GM12878 (cell line): ENCODE results near the gene SELE. TPM values are rescaled to one million over a fixed set of nuclear protein-coding genes. Genes with fewer than 3 reads are reported as not detected.
A peak's percentile ranks its signal among the peaks of the same experiment; 100 is the strongest.

ENCODE experiments used
- ATAC-seq: fragments of 200-7000 bp; cut with Tn5 transposase; 3 replicates; pipeline ENCODE4 v1.9.1; 2020; ENCODE audit warnings: mild to moderate bottlenecking, moderate library complexity
- BruUV-seq: library from RNA; stranded (reverse); fragments of 400-500 nt; replicated peaks from 2 replicates; lab custom pipeline; 2021; lab: Mats Ljungman, UMichigan
- CTCF ChIA-PET: fragments of 300-600 bp; sonication (Branson Sonifier 250); formaldehyde crosslinking; extraction: SDS; loops from one replicate; lab custom pipeline; 2021; ENCODE audit warnings: inconsistent platforms; lab: Yijun Ruan, JAX
- POLR2A ChIA-PET: fragments of 350-600 bp; formaldehyde crosslinking; extraction: SDS; loops from one replicate; lab custom pipeline; 2021; ENCODE audit warnings: inconsistent platforms; lab: Charles Lee
- RAD21 ChIA-PET: fragments of 300-600 bp; sonication (Branson Sonifier 250); formaldehyde crosslinking; loops from one replicate; lab custom pipeline; 2023; ENCODE audit warnings: antibody characterized with exemption; ENCODE audit not compliant: unreplicated experiment; lab: Charles Lee
- SMC1A ChIA-PET: fragments of 300-600 bp; sonication (Branson Sonifier 250); formaldehyde crosslinking; loops from one replicate; lab custom pipeline; 2023; ENCODE audit not compliant: unreplicated experiment, uncharacterized antibody; lab: Charles Lee
- DNase-seq: peaks from one replicate; pipeline ENCODE4 v3.0.0-alpha.2; 2011; ENCODE audit warnings: low read depth, low spot score
- FAIRE-seq: peaks from 3 replicates; lab custom pipeline; 2011; peaks lifted over from hg19 to GRCh38; lab: Jason Lieb, UNC
- H2AFZ ChIP-seq: 2 replicates; pipeline ENCODE4 v1.6.0; 2011; ENCODE audit warnings: low read depth, low read length, control low read depth; ENCODE audit not compliant: control insufficient read depth
- H3K27ac ChIP-seq: 2 replicates; pipeline ENCODE4 v1.5.1; 2011; ENCODE audit warnings: control low read depth; ENCODE audit not compliant: control insufficient read depth, insufficient read depth
- H3K27me3 ChIP-seq, 2 experiments: replicated peaks in 1 of 2; 2 replicates each; pipeline versions ENCODE4 v1.6.0 to v1.6.1; 2011; ENCODE audit warnings: low read length in 1 of 2; ENCODE audit not compliant: control insufficient read depth in 2 of 2, insufficient read depth in 2 of 2
- H3K36me3 ChIP-seq, 2 experiments: 2 replicates each; pipeline ENCODE4 v1.5.1; 2011; ENCODE audit warnings: low read length in 1 of 2; ENCODE audit not compliant: control insufficient read depth in 2 of 2, insufficient read depth in 2 of 2
- H3K4me1 ChIP-seq: 2 replicates; pipeline ENCODE4 v1.6.1; 2011; ENCODE audit warnings: mild to moderate bottlenecking, low read length, moderate library complexity, mixed read lengths; ENCODE audit not compliant: control insufficient read depth, insufficient read depth
- H3K4me2 ChIP-seq: 2 replicates; pipeline ENCODE4 v1.6.0; 2011; ENCODE audit warnings: control low read depth; ENCODE audit not compliant: control insufficient read depth, insufficient read depth
- H3K4me3 ChIP-seq: fragments of 200-600 bp; sonication (generic); 2 replicates; pipeline ENCODE4 v1.5.1; 2016
- H3K79me2 ChIP-seq: 2 replicates; pipeline ENCODE4 v1.6.0; 2011; ENCODE audit warnings: low read length; ENCODE audit not compliant: control insufficient read depth, insufficient read depth
- H3K9ac ChIP-seq: 2 replicates; pipeline ENCODE4 v1.8.0; 2011; ENCODE audit warnings: low read length, control low read depth, mixed read lengths; ENCODE audit not compliant: control insufficient read depth, insufficient read depth
- H3K9me3 ChIP-seq: replicated peaks from 3 replicates; pipeline ENCODE4 v1.5.1; 2011; ENCODE audit warnings: mild to moderate bottlenecking, low read length; ENCODE audit not compliant: control insufficient read depth, insufficient read depth
- H4K20me1 ChIP-seq: 2 replicates; pipeline ENCODE4 v1.6.0; 2011; ENCODE audit not compliant: control insufficient read depth, insufficient read depth
- ELK1 ChIP-seq: IDR thresholded peaks from 2 replicates; pipeline ENCODE4 v1.6.1; 2012; ENCODE audit warnings: low read depth, low read length, improper control_type of control experiment
- FOXM1 ChIP-seq: IDR thresholded peaks from 2 replicates; pipeline ENCODE4 v1.6.1; 2012; ENCODE audit warnings: low read depth, mild to moderate bottlenecking, inconsistent platforms, low read length, moderate library complexity
- MEF2B ChIP-seq: fragments of 450-650 bp; IDR thresholded peaks from 2 replicates; pipeline ENCODE4 v1.6.1; 2018; ENCODE audit warnings: mild to moderate bottlenecking, moderate library complexity; ENCODE audit not compliant: partially characterized antibody, poor library complexity, severe bottlenecking
- SMAD1 ChIP-seq: fragments of 450-650 bp; IDR thresholded peaks from 2 replicates; pipeline ENCODE4 v1.6.1; 2018; ENCODE audit warnings: mild to moderate bottlenecking, low read depth; ENCODE audit not compliant: partially characterized antibody
- WGBS: methylation state at CpG from one replicate; pipeline ENCODE4 v1.1.6; 2016; ENCODE audit warnings: low lambda C conversion rate; ENCODE audit not compliant: insufficient replicate concordance, insufficient coverage; ENCODE audit errors: missing lambda C conversion rate; 5-methylcytosine and 5-hydroxymethylcytosine counted together
- in situ Hi-C: fragments of 300-500 bp; cut with MboI; formaldehyde crosslinking; loops from 9 replicates; pipeline ENCODE4 v1.14.3; 2018; ENCODE audit warnings: mixed read lengths
- intact Hi-C: fragments of 100-400 bp; cut with micrococcal nuclease; formaldehyde crosslinking; loops from one replicate; pipeline ENCODE4 v1.14.2; 2022; ENCODE audit not compliant: unreplicated experiment
- polyA plus RNA-seq, 11 experiments: library from polyadenylated mRNA; depleted of rRNA in 4 of 11; unstranded in 6 of 11; stranded (reverse) in 5 of 11; fragments of >200 nt; fragmentation: Nextera tagmentation in 4 of 11; fragmentation: Illumina TruSeq in 1 of 11; extraction: Ambion mirVana in 4 of 11; extraction: Trizol in 1 of 11; gene quantifications; 1 replicate in 1 of 11; 2 replicates in 10 of 11; pipeline versions ENCODE4 v1.2.1 to v1.2.3, GENCODE V29; 2011 to 2016; ENCODE audit warnings: inconsistent platforms in 2 of 11, missing spikeins in 2 of 11, low read depth in 1 of 11
- total RNA-seq, 4 experiments: library from RNA; depleted of rRNA in 3 of 4; stranded (reverse); fragments of >200 nt in 3 of 4; fragmentation: Illumina TruSeq in 1 of 4; extraction: Trizol in 1 of 4; gene quantifications; 2 replicates each; pipeline versions ENCODE4 v1.2.1 to v1.2.3, GENCODE V29; 2013 to 2021

Gene SELE
- total and polyA plus RNA-seq, 10 of the 15 experiments (the other 5 are each of a cell fraction or from before 2014, with no cell fraction given), result not detected

DNA sequence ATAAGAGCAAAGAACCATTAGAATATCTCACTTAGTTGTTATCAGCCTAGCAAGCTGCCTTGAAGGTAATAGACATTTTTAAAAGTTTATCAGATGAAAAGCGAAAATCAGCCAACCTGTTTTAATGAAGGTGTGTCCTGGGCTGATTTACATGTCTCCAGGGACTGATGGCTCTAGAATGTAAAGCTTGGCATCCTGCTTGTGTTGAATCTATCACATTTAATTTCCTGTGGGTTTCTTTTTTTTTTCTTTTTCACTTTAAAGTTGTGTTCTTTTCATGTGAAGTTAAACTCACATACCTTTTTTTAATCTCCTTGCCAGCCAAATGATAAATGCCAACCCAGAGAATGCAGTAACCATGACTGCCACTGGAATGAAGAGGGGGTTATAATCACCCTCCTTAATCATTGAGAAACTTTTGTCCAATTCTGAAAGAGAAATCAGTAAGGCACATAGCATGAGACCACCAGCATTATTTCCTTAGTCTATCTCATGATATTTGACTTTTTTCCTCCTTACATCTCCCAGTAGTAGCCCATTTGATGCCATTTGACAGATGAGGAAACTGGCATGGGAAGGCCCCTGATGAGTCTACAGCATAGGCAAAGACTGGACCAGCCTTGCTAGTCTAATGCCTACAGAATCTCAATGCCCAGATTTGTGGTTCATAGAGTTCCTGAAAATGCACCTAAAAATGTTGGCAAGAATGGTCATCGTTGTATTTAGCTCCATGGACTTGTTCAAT lies 32.4 kb downstream of the SELE start:
- ChIA-PET POLR2A (interaction anchor here (1.6 kb wide), 1 partner anchor 11 kb away, joined by 5 read pairs; no protein-coding TSS in a partner anchor), CTCF (interaction anchor here (0.9 to 5.5 kb wide), 5 partner anchors 9 to 100 kb away, joined by 3 to 33 read pairs (median 7); partner anchors contain the start of gene SELL), SMC1A (interaction anchor here (0.6 to 4.1 kb wide), 8 partner anchors 8 to 137 kb away, joined by 3 to 21 read pairs (median 6); no protein-coding TSS in a partner anchor), RAD21 (interaction anchor here (1.4 to 2.5 kb wide), 5 partner anchors 8 to 115 kb away, joined by 4 to 9 read pairs (median 5); partner anchors contain the start of gene F5)
- 21% methylated on average over 2 of the region's 2 CpGs for WGBS
- H3K36me3 ChIP-seq, result peaks cover 0 to 2% of the 10 kb centered on the region in 2 experiments; a peak in 1 of 4 replicates
- H3K4me1 ChIP-seq, result peaks cover 35% of the 10 kb centered on the region
- DNase-seq (no peak), ATAC-seq (no peak), FAIRE-seq (no peak)
- H4K20me1 ChIP-seq, result no peaks in the 10 kb centered on the region
- no peak for TF ChIP-seq FOXM1
- TF ChIP-seq SMAD1, result no peak
- TF ChIP-seq MEF2B, result peak; percentile 15
- no peak for TF ChIP-seq ELK1
- H3K27me3 ChIP-seq, result no peaks in the 10 kb centered on the region
- no peak overlapping the region for H3K4me3 ChIP-seq
- intact Hi-C loops, result loop anchor here (10.0 kb wide), 1 partner anchor 833 kb away; the partner anchor contains the start of gene GORAB
- in situ Hi-C loops, result no loop called here
- no peak overlapping the region; the same call in 1 of the 2 replicates for H3K27ac ChIP-seq
- no peaks in the 10 kb centered on the region for H3K9me3 ChIP-seq
- H3K79me2 ChIP-seq, result no peaks in the 10 kb centered on the region
- H3K9ac ChIP-seq, result no peak overlapping the region
- H2AFZ ChIP-seq, result no peak overlapping the region
- H3K4me2 ChIP-seq, result no peak overlapping the region
- no TSS peak for BruUV-seq
